Common myeloid progenitor, CD34-positive (primary cell): ENCODE data around the gene CTU1.
"Not testable (repeated sequence)": the region's sequence is repeated elsewhere in the genome, so short reads cannot be mapped to it uniquely, and the experiment has no call there.

ENCODE experiments used
- CTCF ChIA-PET: fragments of 350-600 bp; sonication (Branson Sonifier 250); formaldehyde crosslinking; loops from one replicate; lab custom pipeline; 2021; ENCODE audit warnings: antibody characterized with exemption; lab: Charles Lee
- POLR2A ChIA-PET: fragments of 350-600 bp; sonication (Branson Sonifier 250); formaldehyde crosslinking; loops from one replicate; lab custom pipeline; 2021; ENCODE audit warnings: antibody characterized with exemption; lab: Charles Lee
- DNase-seq, 3 donors: peaks; one replicate each; pipeline versions ENCODE4 v3.0.0 to v3.0.0-alpha.2; 2013
- H3K27ac ChIP-seq, 2 experiments: 1 replicate in 1 of 2; 2 replicates in 1 of 2; pipeline ENCODE4 v1.7.0; 2013; ENCODE audit warnings: inconsistent platforms in 2 of 2, low read length in 2 of 2, mild to moderate bottlenecking in 2 of 2, low read depth in 1 of 2, moderate library complexity in 1 of 2; ENCODE audit not compliant: severe bottlenecking in 2 of 2, insufficient read depth in 1 of 2, poor library complexity in 1 of 2
- H3K27me3 ChIP-seq, 5 experiments: replicated peaks in 2 of 5; 1 replicate in 3 of 5; 2 replicates in 2 of 5; pipeline versions ENCODE4 v1.6.1 to v1.7.0; 2013; ENCODE audit warnings: low read length in 4 of 5, mild to moderate bottlenecking in 2 of 5, moderate library complexity in 2 of 5, inconsistent platforms in 1 of 5; ENCODE audit not compliant: insufficient read depth in 5 of 5, control insufficient read depth in 4 of 5
- H3K36me3 ChIP-seq, 4 experiments: 1 replicate in 2 of 4; 2 replicates in 2 of 4; pipeline versions ENCODE4 v1.6.1 to v1.7.0; 2013; ENCODE audit warnings: low read length in 3 of 4, control low read depth in 1 of 4, mild to moderate bottlenecking in 1 of 4; ENCODE audit not compliant: control insufficient read depth in 4 of 4, insufficient read depth in 4 of 4
- H3K4me1 ChIP-seq, 4 experiments: 1 replicate in 3 of 4; 2 replicates in 1 of 4; pipeline versions ENCODE4 v1.6.1 to v1.7.1; 2013; ENCODE audit warnings: low read length in 3 of 4, mild to moderate bottlenecking in 3 of 4, control low read depth in 1 of 4, inconsistent platforms in 1 of 4, moderate library complexity in 1 of 4; ENCODE audit not compliant: control insufficient read depth in 4 of 4, insufficient read depth in 4 of 4; ENCODE audit errors: control extremely low read depth in 1 of 4
- H3K4me3 ChIP-seq, 7 experiments: 1 replicate in 4 of 7; 2 replicates in 3 of 7; pipeline versions ENCODE4 v1.5.1 to v1.7.0; 2013; ENCODE audit warnings: mild to moderate bottlenecking in 7 of 7, low read length in 6 of 7, moderate library complexity in 6 of 7, inconsistent platforms in 2 of 7, low read depth in 2 of 7, control low read depth in 1 of 7; ENCODE audit not compliant: insufficient read depth in 4 of 7, control insufficient read depth in 1 of 7; ENCODE audit errors: extremely low read depth in 1 of 7
- H3K9me3 ChIP-seq, 5 experiments: 1 replicate in 4 of 5; 2 replicates in 1 of 5; pipeline versions ENCODE4 v1.6.1 to v1.7.1; 2013; ENCODE audit warnings: low read length in 4 of 5, mild to moderate bottlenecking in 2 of 5, inconsistent platforms in 1 of 5, low read depth in 1 of 5, moderate library complexity in 1 of 5; ENCODE audit not compliant: control insufficient read depth in 4 of 5, insufficient read depth in 2 of 5; ENCODE audit errors: control extremely low read depth in 1 of 5
- WGBS: methylation state at CpG from one replicate; pipeline ENCODE4 v1.1.5; 2013; ENCODE audit not compliant: insufficient coverage; 5-methylcytosine and 5-hydroxymethylcytosine counted together

CTU1 gene

GRCh38 chr19:51146751-51147150 lies 38.5 kb upstream of the CTU1 start:
- Histone ChIP-seq H3K4me3 (no peak overlapping the region), H3K27me3 (peaks cover 0 to 5% (median under 1%) of the 10 kb centered on the region in 5 experiments), H3K9me3 (no peaks in the 10 kb centered on the region), H3K36me3 (no peaks in the 10 kb centered on the region), H3K4me1 (peaks cover 3 to 31% (median 13%) of the 10 kb centered on the region in 4 experiments), H3K27ac (no peak overlapping the region)
- ChIA-PET CTCF (interaction anchor here (1.8 to 5.6 kb wide), 2 partner anchors 10 to 45 kb away, joined by 4 to 40 read pairs; no protein-coding TSS in a partner anchor), POLR2A (no interaction called here)
- DNase-seq = no peak
- WGBS = 94% methylated on average over 5 of the region's 7 CpGs

GRCh38 chr19:51145916-51146493 lies 37.8 kb upstream of the CTU1 start:
- ChIA-PET CTCF (interaction anchor here (5.6 kb wide), 1 partner anchor 11 kb away, joined by 40 read pairs; no protein-coding TSS in a partner anchor), POLR2A (no interaction called here)
- H3K4me1 ChIP-seq = peaks cover 3 to 38% (median 13%) of the 10 kb centered on the region in 4 experiments

GRCh38 chr19:51144482-51145045 lies 36.4 kb upstream of the CTU1 start:
- no peak overlapping the region for H3K4me3 ChIP-seq
- peaks cover 6 to 48% (median 18%) of the 10 kb centered on the region in 4 experiments for H3K4me1 ChIP-seq
- ChIA-PET POLR2A (no interaction called here), CTCF (interaction anchor here (5.6 kb wide), 1 partner anchor 13 kb away, joined by 40 read pairs; no protein-coding TSS in a partner anchor)
- no peaks in the 10 kb centered on the region for H3K9me3 ChIP-seq
- no peak overlapping the region for H3K27ac ChIP-seq
- H3K27me3 ChIP-seq = peaks cover 0 to 15% (median 8%) of the 10 kb centered on the region in 5 experiments
- WGBS = 98% methylated on average over 11 of the region's 11 CpGs
- no peak for DNase-seq
- no peaks in the 10 kb centered on the region for H3K36me3 ChIP-seq

More at GRCh38 chr19:51145916-51146493, 37.8 kb upstream of the CTU1 start:
- Histone ChIP-seq H3K9me3 (no peaks in the 10 kb centered on the region), H3K36me3 (no peaks in the 10 kb centered on the region), H3K27me3 (peaks cover 0 to 11% (median 3%) of the 10 kb centered on the region in 5 experiments), H3K27ac (no peak overlapping the region), H3K4me3 (no peak overlapping the region)
- DNase-seq = no peak
- WGBS = 80% methylated on average over 1 of the region's 4 CpGs

GRCh38 chr19:51143486-51143885 lies 35.3 kb upstream of the CTU1 start:
- no peak overlapping the region for H3K27ac ChIP-seq
- 100% methylated on average over 2 of the region's 5 CpGs for WGBS
- no peak for DNase-seq
- CTCF ChIA-PET = interaction anchor here (5.6 kb wide), 1 partner anchor 14 kb away, joined by 40 read pairs; no protein-coding TSS in a partner anchor
- no peaks in the 10 kb centered on the region for H3K9me3 ChIP-seq
- POLR2A ChIA-PET = no interaction called here
- peaks cover 0 to 15% (median 8%) of the 10 kb centered on the region in 5 experiments for H3K27me3 ChIP-seq
- H3K36me3 ChIP-seq = no peaks in the 10 kb centered on the region
- H3K4me1 ChIP-seq = peaks cover 17 to 51% (median 25%) of the 10 kb centered on the region in 4 experiments
- H3K4me3 ChIP-seq = no peak overlapping the region

- H3K27ac ChIP-seq, H3K9me3 ChIP-seq, DNase-seq, POLR2A ChIA-PET, CTCF ChIA-PET, H3K36me3 ChIP-seq, H3K4me3 ChIP-seq: not testable (repeated sequence)
- H3K27me3 ChIP-seq = peaks cover 0 to 15% (median 8%) of the 10 kb centered on the region in 5 experiments
- H3K4me1 ChIP-seq = peaks cover 16 to 51% (median 29%) of the 10 kb centered on the region in 4 experiments
- WGBS = 88% methylated on average over 4 of the region's 15 CpGs
Observed at GRCh38 chr19:51142809-51143475, 34.7 kb upstream of the CTU1 start.

- POLR2A ChIA-PET = no interaction called here
- H3K4me3 ChIP-seq = no peak within 1 kb of the TSS
- CTCF ChIA-PET = no interaction called here
- 69% methylated on average over 12 of the region's 14 CpGs for WGBS
- H3K9me3 ChIP-seq = no peaks in the 10 kb centered on the region
- no peak within 1 kb of the TSS for H3K27ac ChIP-seq
- no peak for DNase-seq
- peaks cover 0 to 15% (median 8%) of the 10 kb centered on the region in 5 experiments for H3K27me3 ChIP-seq
- H3K4me1 ChIP-seq = peaks cover 10 to 56% (median 30%) of the 10 kb centered on the region in 4 experiments
- no peaks in the 10 kb centered on the region for H3K36me3 ChIP-seq
Observed at GRCh38 chr19:51142119-51142518, 33.9 kb upstream of the CTU1 start, which contains the start of gene SIGLEC7. TSS of gene SIGLEC7 (plus strand) at chr19:51142301. CDS start at chr19:51142370, 69 bp downstream.
